HepG2 (cell line): ENCODE measurements around the gene DDR2. TPM values are rescaled to one million over a fixed set of nuclear protein-coding genes. Genes with fewer than 3 reads are reported as not detected.

Experiments used
- DPF2 ChIP-seq: sonication (generic); formaldehyde crosslinking; IDR thresholded peaks from 2 replicates; pipeline ENCODE4 v1.4.0; 2020; ENCODE audit warnings: mild to moderate bottlenecking, low read depth, missing genetic modification reagents, borderline replicate concordance
- ELF3 ChIP-seq: IDR thresholded peaks from 2 replicates; pipeline ENCODE4 v1.6.1; 2016; ENCODE audit warnings: missing genetic modification reagents, missing compliant biosample characterization
- EP300 ChIP-seq, 3 experiments: sonication (generic) in 1 of 3; formaldehyde crosslinking in 1 of 3; IDR thresholded peaks; 2 replicates each; pipeline versions ENCODE4 v1.5.1 to v1.6.1; 2011 to 2020; ENCODE audit warnings: low read depth in 2 of 3, low read length in 2 of 3, borderline replicate concordance in 1 of 3, improper control_type of control experiment in 1 of 3, mild to moderate bottlenecking in 1 of 3, missing genetic modification reagents in 1 of 3, moderate library complexity in 1 of 3
- FOXA1 ChIP-seq, 2 experiments: fragments of 450-650 bp in 1 of 2; sonication (generic) in 1 of 2; formaldehyde crosslinking in 1 of 2; IDR thresholded peaks; 2 replicates each; pipeline versions ENCODE4 v1.4.0 to v1.6.1; 2016 to 2020; ENCODE audit warnings: missing genetic modification reagents in 1 of 2
- GATA4 ChIP-seq: sonication (generic); IDR thresholded peaks from 2 replicates; pipeline ENCODE4 v1.6.1; 2016; ENCODE audit warnings: antibody characterized with exemption, low read depth, borderline replicate concordance
- GATAD2A ChIP-seq: IDR thresholded peaks from 2 replicates; pipeline ENCODE4 v1.6.1; 2016
- HOXA3 ChIP-seq: sonication (generic); formaldehyde crosslinking; IDR thresholded peaks from 2 replicates; pipeline ENCODE4 v1.5.0; 2020; ENCODE audit warnings: missing genetic modification reagents
- IKZF5 ChIP-seq: IDR thresholded peaks from 2 replicates; pipeline ENCODE4 v1.6.1; 2018; ENCODE audit warnings: missing genetic modification reagents, mild to moderate bottlenecking, missing compliant biosample characterization
- ISL2 ChIP-seq: sonication (generic); formaldehyde crosslinking; IDR thresholded peaks from 2 replicates; pipeline ENCODE4 v1.5.0; 2020; ENCODE audit warnings: missing genetic modification reagents
- LCORL ChIP-seq, 2 experiments: fragments of 450-650 bp in 1 of 2; sonication (generic) in 1 of 2; formaldehyde crosslinking in 1 of 2; IDR thresholded peaks; 2 replicates each; pipeline versions ENCODE4 v1.5.0 to v1.6.1; 2017 to 2020; ENCODE audit warnings: antibody characterized with exemption in 1 of 2, missing genetic modification reagents in 1 of 2
- PHF21A ChIP-seq: sonication (generic); formaldehyde crosslinking; IDR thresholded peaks from 2 replicates; pipeline ENCODE4 v1.5.0; 2020; ENCODE audit warnings: mild to moderate bottlenecking, missing genetic modification reagents
- PHF5A ChIP-seq: IDR thresholded peaks from one replicate; pipeline ENCODE4 v1.6.1; 2018; ENCODE audit warnings: low read depth, missing genetic modification reagents; ENCODE audit not compliant: unreplicated experiment
- SALL1 ChIP-seq: sonication (generic); formaldehyde crosslinking; IDR thresholded peaks from 2 replicates; pipeline ENCODE4 v1.8.0; 2022; ENCODE audit warnings: mild to moderate bottlenecking, missing genetic modification reagents
- SAP130 ChIP-seq: IDR thresholded peaks from 2 replicates; pipeline ENCODE4 v1.6.1; 2016; ENCODE audit warnings: low read depth
- SOX13 ChIP-seq, 3 experiments: fragments of 450-650 bp in 1 of 3; sonication (generic) in 1 of 3; formaldehyde crosslinking in 1 of 3; IDR thresholded peaks in 2 of 3; conservative IDR thresholded peaks in 1 of 3; 2 replicates each; pipeline versions ENCODE4 v1.5.0 to v1.6.1; 2016 to 2020; ENCODE audit warnings: antibody characterized with exemption in 1 of 3, mild to moderate bottlenecking in 1 of 3, missing compliant biosample characterization in 1 of 3, missing genetic modification reagents in 1 of 3, moderate library complexity in 1 of 3
- TBL1XR1 ChIP-seq: fragments of 150-350 bp; IDR thresholded peaks from 2 replicates; pipeline ENCODE4 v1.6.1; 2014; ENCODE audit warnings: borderline replicate concordance, low read length; ENCODE audit not compliant: partially characterized antibody
- ZNF605 ChIP-seq: sonication (generic); formaldehyde crosslinking; IDR thresholded peaks from 2 replicates; pipeline ENCODE4 v1.8.0; 2022; ENCODE audit warnings: mild to moderate bottlenecking, missing genetic modification reagents
- ZNF652 ChIP-seq: IDR thresholded peaks from 2 replicates; pipeline ENCODE4 v1.6.1; 2016; ENCODE audit warnings: low read depth, borderline replicate concordance
- polyA plus RNA-seq, 8 experiments: library from polyadenylated mRNA; depleted of rRNA in 3 of 8; stranded (reverse) in 7 of 8; unstranded in 1 of 8; fragments of >200 nt; fragmentation: Illumina TruSeq in 4 of 8; extraction: Trizol in 4 of 8; gene quantifications; 2 replicates each; pipeline versions ENCODE4 v1.2.1 to v1.2.3, GENCODE V29; 2011 to 2016; ENCODE audit warnings: low read depth in 4 of 8, missing spikeins in 1 of 8, mixed read lengths in 1 of 8; ENCODE audit not compliant: insufficient read depth in 1 of 8
- total RNA-seq, 5 experiments: library from RNA; depleted of rRNA; stranded (reverse); fragments of >200 nt; fragmentation: Illumina TruSeq; extraction: Trizol; gene quantifications; 2 replicates each; pipeline ENCODE4 v1.2.3, GENCODE V29; 2016; ENCODE audit warnings: low read depth in 1 of 5

The DDR2 gene
- total and polyA plus RNA-seq, 2 of the 13 experiments (the other 11 are each of a cell fraction or from before 2014, with no cell fraction given) = 0.36 to 0.38 TPM

DNA sequence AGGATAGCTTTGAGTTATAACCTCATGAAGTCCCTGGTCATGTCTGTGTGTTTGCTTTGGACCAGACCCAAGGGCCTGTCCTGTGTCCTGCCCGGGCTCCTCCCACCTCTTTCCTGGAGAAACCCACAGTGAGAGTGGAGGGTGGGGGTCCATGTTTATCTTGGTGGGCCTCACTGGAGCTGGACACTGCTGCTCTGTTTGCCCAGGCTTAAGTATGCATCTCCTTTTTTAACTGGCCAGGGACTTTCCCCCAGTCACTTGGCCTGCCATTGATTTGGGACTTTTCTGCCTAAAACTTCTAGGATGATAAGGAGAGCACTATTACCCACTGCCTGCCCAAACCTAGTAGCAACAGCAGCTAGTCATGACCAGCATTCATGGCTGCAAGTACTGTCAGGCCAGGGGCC, 49.8 kb downstream of the DDR2 start (continued):
- no peak for TF ChIP-seq FOXA1 (IDR thresholded peaks at IDR 0.05)
- TF ChIP-seq FOXA1 (CRISPR knock-in tag; IDR thresholded peaks at IDR 0.05) = peak; percentile 60; the same call in 1 of the 2 replicates
- peak; percentile 45; the same call in 1 of the 2 replicates for TF ChIP-seq GATAD2A
- TF ChIP-seq SOX13 (IDR thresholded peaks at IDR 0.05) = no peak
- TF ChIP-seq SOX13 (CRISPR knock-in tag; conservative IDR thresholded peaks at IDR 0.05 in 1 of 2, IDR thresholded peaks at IDR 0.05 in 1 of 2) = peak in 1 of 2 experiments; percentile 42; a peak in 1 of 4 replicates
- 0 out of 4 replicates have a peak, but pooled peaks of 1 of the 2 experiments have one; percentile 18 for TF ChIP-seq EP300 (IDR thresholded peaks at IDR 0.05; ENCODE audit: low read depth in 2 of 2, low read length in 2 of 2)
- TF ChIP-seq EP300 (CRISPR knock-in tag; IDR thresholded peaks at IDR 0.05; ENCODE audit: borderline replicate concordance) = no peak
- peak; percentile 65 for TF ChIP-seq SALL1 (CRISPR knock-in tag)
- TF ChIP-seq HOXA3 = 0 out of 2 replicates have a peak, but pooled peaks have one; percentile 35
- TF ChIP-seq SAP130 = peak; percentile 38; the same call in 1 of the 2 replicates
- TF ChIP-seq IKZF5 (CRISPR knock-in tag) = 0 out of 2 replicates have a peak, but pooled peaks have one; percentile 29
- TF ChIP-seq ELF3 (CRISPR knock-in tag) = peak; percentile 27; the same call in 1 of the 2 replicates
- peak; percentile 35; the same call in 1 of the 2 replicates for TF ChIP-seq ISL2 (CRISPR knock-in tag)
- TF ChIP-seq ZNF652 (CRISPR knock-in tag) = no peak
- TF ChIP-seq PHF21A (CRISPR knock-in tag) = peak; percentile 64
- TF ChIP-seq TBL1XR1 = no peak
- 0 out of 2 replicates have a peak, but pooled peaks have one; percentile 37 for TF ChIP-seq DPF2 (CRISPR knock-in tag)
- no peak for TF ChIP-seq GATA4
- peak; percentile 32; the same call in 1 of the 2 replicates for TF ChIP-seq ZNF605 (CRISPR knock-in tag)
- no peak for TF ChIP-seq LCORL (IDR thresholded peaks at IDR 0.05)
- peak; percentile 82 for TF ChIP-seq LCORL (CRISPR knock-in tag; IDR thresholded peaks at IDR 0.05)
- no peak for TF ChIP-seq PHF5A (CRISPR knock-in tag)
- TF ChIP-seq, all 625 proteins: peak for 40
